Astrocyte of the cerebellum (primary cell): ENCODE results near the gene PADI2.

Experiments used
- DNase-seq: peaks from one replicate; pipeline ENCODE4 v3.0.0-alpha.2; 2011; ENCODE audit warnings: low read depth
- H3K4me3 ChIP-seq: 2 replicates; pipeline ENCODE4 v1.5.1; 2011; ENCODE audit warnings: mild to moderate bottlenecking, low read depth, low read length, moderate library complexity
- in situ Hi-C: cut with HindIII; loops from 2 replicates; pipeline ENCODE4 v1.10.0; 2017; ENCODE audit warnings: low sequenced_read_pairs
- TF ChIP-seq, protein P1 (sequence below): IDR thresholded peaks from 2 replicates; pipeline ENCODE4 v1.5.1; 2012; ENCODE audit warnings: low read length, low read depth, moderate library complexity, mild to moderate bottlenecking; ENCODE audit errors: missing control alignments

The PADI2 gene

DNA sequence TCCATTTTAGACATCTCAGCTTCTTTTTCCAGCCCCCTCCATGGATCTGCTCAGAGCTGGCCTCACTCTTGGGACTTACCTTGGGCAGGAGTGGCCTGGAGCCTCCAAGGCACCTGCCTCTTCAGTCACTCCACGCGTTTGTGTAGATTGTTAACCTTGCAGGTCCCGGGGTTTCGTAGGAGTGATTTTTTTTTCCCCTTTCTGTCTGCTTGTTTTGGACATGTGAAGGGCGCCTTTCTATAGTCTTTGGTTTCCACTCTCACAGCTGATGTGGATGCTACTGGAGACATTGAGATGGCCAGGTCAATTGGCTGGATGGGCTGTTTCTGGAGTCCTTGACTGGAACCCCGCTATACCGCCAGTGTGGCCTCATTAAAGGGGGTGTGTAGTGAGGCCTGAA, 63.5 kb downstream of the PADI2 start:
- in situ Hi-C loops, result no loop called here
- no peak overlapping the region for H3K4me3 ChIP-seq
- TF ChIP-seq, protein P1, sequence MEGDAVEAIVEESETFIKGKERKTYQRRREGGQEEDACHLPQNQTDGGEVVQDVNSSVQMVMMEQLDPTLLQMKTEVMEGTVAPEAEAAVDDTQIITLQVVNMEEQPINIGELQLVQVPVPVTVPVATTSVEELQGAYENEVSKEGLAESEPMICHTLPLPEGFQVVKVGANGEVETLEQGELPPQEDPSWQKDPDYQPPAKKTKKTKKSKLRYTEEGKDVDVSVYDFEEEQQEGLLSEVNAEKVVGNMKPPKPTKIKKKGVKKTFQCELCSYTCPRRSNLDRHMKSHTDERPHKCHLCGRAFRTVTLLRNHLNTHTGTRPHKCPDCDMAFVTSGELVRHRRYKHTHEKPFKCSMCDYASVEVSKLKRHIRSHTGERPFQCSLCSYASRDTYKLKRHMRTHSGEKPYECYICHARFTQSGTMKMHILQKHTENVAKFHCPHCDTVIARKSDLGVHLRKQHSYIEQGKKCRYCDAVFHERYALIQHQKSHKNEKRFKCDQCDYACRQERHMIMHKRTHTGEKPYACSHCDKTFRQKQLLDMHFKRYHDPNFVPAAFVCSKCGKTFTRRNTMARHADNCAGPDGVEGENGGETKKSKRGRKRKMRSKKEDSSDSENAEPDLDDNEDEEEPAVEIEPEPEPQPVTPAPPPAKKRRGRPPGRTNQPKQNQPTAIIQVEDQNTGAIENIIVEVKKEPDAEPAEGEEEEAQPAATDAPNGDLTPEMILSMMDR, result no peak
- no peak for DNase-seq

DNA sequence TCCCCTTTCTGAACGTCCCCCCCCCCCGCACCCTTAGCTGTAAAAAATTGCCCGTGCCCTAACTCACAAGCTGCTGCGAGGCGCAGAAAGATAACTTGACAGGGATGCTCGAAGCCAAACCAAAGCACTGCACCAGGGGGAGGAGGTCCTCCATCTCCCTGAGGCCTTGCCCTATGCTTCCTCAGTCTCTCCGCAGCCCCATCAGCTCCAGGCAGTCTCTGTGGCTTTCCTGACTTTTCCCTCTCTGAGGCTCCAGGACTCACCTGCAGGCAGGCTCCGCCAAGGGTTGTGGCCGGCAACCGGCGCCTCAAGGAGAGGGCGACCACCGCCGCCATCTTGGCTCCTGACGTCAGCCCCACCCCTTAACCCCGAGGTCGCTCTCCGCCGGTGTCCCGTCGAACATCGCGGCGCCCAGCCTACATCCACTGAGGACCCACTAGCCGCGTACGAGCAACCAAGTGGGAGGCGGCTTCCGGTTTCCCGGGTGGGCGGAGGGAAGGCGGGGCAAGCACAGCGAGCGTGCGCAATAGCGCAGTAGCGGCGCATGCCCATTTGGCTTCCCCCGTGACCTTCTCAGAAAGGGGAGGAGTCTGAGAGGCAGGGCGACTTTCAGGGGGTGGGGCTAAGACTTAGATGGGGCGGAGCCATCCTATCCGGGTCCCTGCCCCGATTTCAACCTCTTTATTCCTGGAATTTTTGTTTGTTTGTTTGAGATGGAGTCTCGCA, 65.4 kb downstream of the PADI2 start, which contains the start of gene SDHB:
Gene SDHB (minus strand): TSS at position 348 of the 726 bp plus-strand sequence. CDS start 13 bp downstream, at position 335.
- H3K4me3 ChIP-seq, result peak within 1 kb of the TSS; percentile 96
- TF ChIP-seq, protein P1, result no peak
- in situ Hi-C loops, result no loop called here
- DNase-seq, result peak; percentile 97

DNA sequence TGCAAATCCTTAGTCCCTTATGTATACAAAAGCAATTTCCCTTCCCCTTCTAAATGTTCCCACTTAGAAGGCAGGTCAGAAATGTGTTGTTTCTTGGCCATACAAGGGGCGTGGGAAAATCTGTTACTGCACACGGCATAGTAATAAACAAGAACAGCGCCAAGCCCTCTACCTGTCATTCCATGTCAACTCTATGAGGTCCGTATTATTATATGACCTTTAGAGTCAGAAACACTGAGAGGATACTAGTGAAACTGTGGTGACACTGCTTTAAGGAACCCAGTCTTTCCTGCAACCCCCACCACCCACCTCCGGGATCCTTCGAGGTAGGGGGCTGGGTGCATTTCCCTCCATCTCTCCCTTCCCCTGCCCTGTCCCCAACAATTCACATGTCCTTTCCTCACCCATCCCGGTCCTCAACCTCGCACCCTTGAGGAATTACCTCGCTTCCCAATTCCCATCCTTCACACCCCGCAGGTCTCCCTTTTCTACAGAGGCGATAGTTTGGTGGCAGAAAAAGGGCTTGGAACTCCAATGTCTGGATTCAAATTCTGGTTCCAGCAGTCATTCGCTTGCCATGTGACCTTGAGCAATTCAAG, 66.1 kb downstream of the PADI2 start:
- DNase-seq, result no peak

DNA sequence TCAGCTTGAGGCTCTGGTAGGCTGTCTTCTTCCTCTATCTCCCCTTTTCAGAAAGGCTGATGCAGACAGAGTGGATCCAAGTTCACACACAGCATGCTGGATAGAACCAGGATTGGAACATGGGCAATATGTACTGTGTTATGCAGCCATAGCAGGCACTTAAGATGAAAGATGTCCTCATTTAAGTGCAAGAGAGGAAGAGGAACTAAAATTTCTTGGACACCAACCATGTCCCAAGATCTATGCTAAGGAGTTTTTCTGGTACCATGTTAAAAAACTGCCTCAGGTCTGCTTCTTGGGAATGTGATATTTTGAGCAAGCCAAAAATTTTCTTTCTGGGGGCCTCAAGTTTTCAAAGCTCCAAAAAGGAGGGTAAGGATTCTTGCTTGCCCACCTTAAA, 66.6 kb downstream of the PADI2 start:
- peak overlapping the region; percentile 96 for H3K4me3 ChIP-seq
- in situ Hi-C loops, result no loop called here
- DNase-seq, result no peak
- TF ChIP-seq, protein P1, result no peak

More for the DNA sequence above, 66.1 kb downstream of the PADI2 start:
- in situ Hi-C loops, result no loop called here
- TF ChIP-seq, protein P1, result no peak
- peak overlapping the region; percentile 96 for H3K4me3 ChIP-seq

DNA sequence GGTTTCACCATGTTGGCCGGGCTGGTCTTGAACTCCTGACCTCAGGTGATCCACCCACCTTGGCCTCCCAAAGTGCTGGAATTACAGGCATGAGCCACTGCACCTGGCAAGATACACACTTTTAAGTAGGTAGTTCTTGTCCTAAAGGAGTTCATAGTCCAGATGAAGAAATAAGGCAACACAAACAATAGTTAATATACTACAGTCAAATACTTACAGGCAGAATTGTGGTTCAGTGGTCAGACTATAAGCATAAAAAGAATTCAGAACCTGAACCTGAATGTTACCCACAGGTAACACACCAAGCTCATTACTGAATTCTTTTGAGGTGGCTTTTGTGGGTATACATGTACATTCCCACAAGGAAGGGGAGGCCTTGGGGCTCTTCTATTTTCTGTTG, 67.2 kb downstream of the PADI2 start:
- H3K4me3 ChIP-seq, result no peak overlapping the region
- DNase-seq, result no peak
- in situ Hi-C loops, result no loop called here
- TF ChIP-seq, protein P1, result no peak

DNA sequence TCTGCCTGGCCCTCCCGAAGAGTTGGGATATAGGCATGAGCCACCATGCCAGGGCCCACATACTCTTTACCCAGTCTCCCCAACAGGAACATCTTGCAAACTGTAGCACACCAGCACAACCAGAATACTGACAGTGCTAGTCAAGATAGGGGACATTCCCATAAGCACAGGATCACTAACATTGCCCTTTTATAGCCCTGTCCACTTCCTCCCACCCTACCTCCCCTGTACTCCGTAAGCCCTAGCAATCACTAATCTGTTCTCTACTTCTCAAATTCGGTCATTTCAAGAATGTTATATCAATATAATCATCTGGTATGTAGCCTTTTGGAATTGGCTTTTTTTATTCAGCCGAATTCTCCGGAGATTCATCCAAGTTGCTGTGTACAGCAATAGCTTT, 71.3 kb downstream of the PADI2 start:
- no peak overlapping the region for H3K4me3 ChIP-seq
- in situ Hi-C loops, result no loop called here
- TF ChIP-seq, protein P1, result no peak
- DNase-seq, result no peak
